Stomach (tissue), 4 donors: ENCODE results near the gene CLEC2L.

Experiments
- EP300 ChIP-seq: sonication (generic); formaldehyde crosslinking; IDR thresholded peaks from one replicate; pipeline ENCODE4 v1.6.1; 2017; ENCODE audit warnings: antibody characterized with exemption
- POLR2A ChIP-seq, 4 donors: fragments of 450-650 bp; IDR thresholded peaks; one replicate each; pipeline ENCODE4 v1.6.1; 2016; ENCODE audit warnings: antibody characterized with exemption in 4 of 4, control low read depth in 2 of 4, mild to moderate bottlenecking in 1 of 4, moderate library complexity in 1 of 4
- TF ChIP-seq, protein P1 (sequence below), 7 experiments: fragments of 450-650 bp in 4 of 7; fragments of 200-600 bp in 3 of 7; sonication (generic) in 3 of 7; IDR thresholded peaks; one replicate each; pipeline ENCODE4 v1.5.1; 2016 to 2019; ENCODE audit warnings: antibody characterized with exemption in 7 of 7, control low read depth in 2 of 7, mild to moderate bottlenecking in 1 of 7

DNA sequence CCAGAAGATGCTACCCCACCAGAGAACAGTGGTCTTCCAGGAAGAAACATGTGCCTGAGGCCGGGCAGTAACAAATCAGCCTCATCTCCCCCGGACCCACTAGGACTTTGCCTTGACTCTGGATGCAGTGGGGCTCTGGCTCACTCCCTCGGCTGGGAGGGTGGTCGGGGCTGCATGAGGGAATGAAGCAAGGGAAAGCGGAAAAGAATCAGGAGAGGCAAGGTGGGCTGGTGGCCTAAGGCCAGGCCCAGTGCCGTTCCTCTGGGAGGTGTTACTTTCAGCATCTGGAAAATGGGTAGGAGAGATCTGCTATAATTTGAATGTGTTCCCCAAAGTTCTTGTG is 51.8 kb downstream of the CLEC2L start:
- TF ChIP-seq, protein P1, sequence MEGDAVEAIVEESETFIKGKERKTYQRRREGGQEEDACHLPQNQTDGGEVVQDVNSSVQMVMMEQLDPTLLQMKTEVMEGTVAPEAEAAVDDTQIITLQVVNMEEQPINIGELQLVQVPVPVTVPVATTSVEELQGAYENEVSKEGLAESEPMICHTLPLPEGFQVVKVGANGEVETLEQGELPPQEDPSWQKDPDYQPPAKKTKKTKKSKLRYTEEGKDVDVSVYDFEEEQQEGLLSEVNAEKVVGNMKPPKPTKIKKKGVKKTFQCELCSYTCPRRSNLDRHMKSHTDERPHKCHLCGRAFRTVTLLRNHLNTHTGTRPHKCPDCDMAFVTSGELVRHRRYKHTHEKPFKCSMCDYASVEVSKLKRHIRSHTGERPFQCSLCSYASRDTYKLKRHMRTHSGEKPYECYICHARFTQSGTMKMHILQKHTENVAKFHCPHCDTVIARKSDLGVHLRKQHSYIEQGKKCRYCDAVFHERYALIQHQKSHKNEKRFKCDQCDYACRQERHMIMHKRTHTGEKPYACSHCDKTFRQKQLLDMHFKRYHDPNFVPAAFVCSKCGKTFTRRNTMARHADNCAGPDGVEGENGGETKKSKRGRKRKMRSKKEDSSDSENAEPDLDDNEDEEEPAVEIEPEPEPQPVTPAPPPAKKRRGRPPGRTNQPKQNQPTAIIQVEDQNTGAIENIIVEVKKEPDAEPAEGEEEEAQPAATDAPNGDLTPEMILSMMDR (IDR thresholded peaks at IDR 0.05), result no peak
- TF ChIP-seq POLR2A (IDR thresholded peaks at IDR 0.05) (no peak), EP300 (no peak)
